Endothelial cell of umbilical vein (primary cell): Measurements from ENCODE around the gene RCAN1. TPM values are rescaled to one million over a fixed set of nuclear protein-coding genes. Genes with fewer than 3 reads are reported as not detected.
"Not testable (repeated sequence)": the region's sequence is repeated elsewhere in the genome, so short reads cannot be mapped to it uniquely, and the experiment has no call there.

ENCODE experiments used
- BruUV-seq: library from RNA; stranded (reverse); fragments of 400-500 nt; replicated peaks from 2 replicates; lab custom pipeline; 2021; lab: Mats Ljungman, UMichigan
- CTCF ChIA-PET: fragments of 300-600, 350-600 bp; sonication (Branson Sonifier 250); formaldehyde crosslinking; loops from one replicate; lab custom pipeline; 2021; ENCODE audit warnings: antibody characterized with exemption, inconsistent platforms; lab: Charles Lee
- POLR2A ChIA-PET: fragments of 300-600, 350-600 bp; sonication (Branson Sonifier 250); formaldehyde crosslinking; loops from one replicate; lab custom pipeline; 2021; ENCODE audit warnings: antibody characterized with exemption, inconsistent platforms; lab: Charles Lee
- DNase-seq: peaks from one replicate; pipeline ENCODE4 v3.0.0-alpha.2; 2011; ENCODE audit warnings: low read depth, low spot score
- FAIRE-seq: peaks from 2 replicates; lab custom pipeline; 2011; peaks lifted over from hg19 to GRCh38; lab: Jason Lieb, UNC
- H2AFZ ChIP-seq: 2 replicates; pipeline ENCODE4 v1.6.0; 2012; ENCODE audit warnings: low read depth, low read length, control low read depth, inconsistent platforms
- H3K27ac ChIP-seq: 2 replicates; pipeline ENCODE4 v1.5.1; 2011; ENCODE audit warnings: low read depth, mild to moderate bottlenecking, control low read depth, low read length, moderate library complexity; ENCODE audit not compliant: insufficient read depth
- H3K27me3 ChIP-seq, 2 experiments: 2 replicates each; pipeline versions ENCODE4 v1.6.0 to v1.6.1; 2011; ENCODE audit warnings: low read length in 2 of 2, mixed read lengths in 1 of 2; ENCODE audit not compliant: control insufficient read depth in 2 of 2, insufficient read depth in 2 of 2
- H3K36me3 ChIP-seq, 2 experiments: 2 replicates in 1 of 2; 3 replicates in 1 of 2; pipeline ENCODE4 v1.5.1; 2011; ENCODE audit warnings: low read length in 2 of 2, mild to moderate bottlenecking in 1 of 2, moderate library complexity in 1 of 2; ENCODE audit not compliant: control insufficient read depth in 2 of 2, insufficient read depth in 2 of 2; ENCODE audit errors: extremely low read depth in 1 of 2
- H3K4me1 ChIP-seq: 3 replicates; pipeline ENCODE4 v1.5.1; 2011; ENCODE audit warnings: mild to moderate bottlenecking, low read length; ENCODE audit not compliant: control insufficient read depth, insufficient read depth; ENCODE audit errors: extremely low read depth
- H3K4me2 ChIP-seq: 2 replicates; pipeline ENCODE4 v1.6.1; 2011; ENCODE audit warnings: low read length, control low read depth, mixed read lengths; ENCODE audit not compliant: insufficient read depth
- H3K4me3 ChIP-seq, 3 experiments: fragments of 200-600 bp in 1 of 3; sonication (generic), shearing (Covaris generic) in 1 of 3; replicated peaks in 1 of 3; 2 replicates each; pipeline ENCODE4 v1.5.1; 2011 to 2016; ENCODE audit warnings: control low read depth in 3 of 3, low read length in 3 of 3, mild to moderate bottlenecking in 2 of 3, inconsistent platforms in 1 of 3, low read depth in 1 of 3, moderate library complexity in 1 of 3; ENCODE audit not compliant: insufficient read depth in 1 of 3
- H3K79me2 ChIP-seq: 2 replicates; pipeline ENCODE4 v1.6.0; 2012; ENCODE audit warnings: low read length, inconsistent platforms; ENCODE audit not compliant: control insufficient read depth, insufficient read depth
- H3K9ac ChIP-seq: replicated peaks from 2 replicates; pipeline ENCODE3; 2011; ENCODE audit warnings: low read length, control low read depth; ENCODE audit not compliant: insufficient read depth; ENCODE audit errors: extremely low read depth
- H3K9me1 ChIP-seq: replicated peaks from 3 replicates; pipeline ENCODE4 v1.6.0; 2011; ENCODE audit warnings: mild to moderate bottlenecking, low read length; ENCODE audit not compliant: control insufficient read depth, insufficient read depth; ENCODE audit errors: extremely low read depth
- H3K9me3 ChIP-seq: replicated peaks from 2 replicates; pipeline ENCODE4 v1.5.1; 2012; ENCODE audit warnings: low read length, inconsistent platforms; ENCODE audit not compliant: control insufficient read depth, insufficient read depth
- H4K20me1 ChIP-seq: replicated peaks from 2 replicates; pipeline ENCODE3; 2011; ENCODE audit warnings: mild to moderate bottlenecking, low read length; ENCODE audit not compliant: control insufficient read depth, insufficient read depth; ENCODE audit errors: extremely low read depth
- EZH2 ChIP-seq: IDR thresholded peaks from 2 replicates; pipeline ENCODE4 v1.6.1; 2012; ENCODE audit warnings: borderline replicate concordance, low read depth, mild to moderate bottlenecking, moderate library complexity, low read length, inconsistent platforms; ENCODE audit not compliant: severe bottlenecking
- FOS ChIP-seq: IDR thresholded peaks from 2 replicates; pipeline ENCODE4 v1.6.1; 2011; ENCODE audit warnings: mild to moderate bottlenecking, low read length, moderate library complexity, borderline replicate concordance; ENCODE audit not compliant: insufficient read depth
- GATA2 ChIP-seq: IDR thresholded peaks from 2 replicates; pipeline ENCODE4 v1.7.0; 2011; ENCODE audit warnings: low read depth, mild to moderate bottlenecking, moderate library complexity, mixed read lengths, low read length; ENCODE audit not compliant: insufficient read length, insufficient read depth
- JUN ChIP-seq: IDR thresholded peaks from 2 replicates; pipeline ENCODE4 v1.6.1; 2011; ENCODE audit warnings: borderline replicate concordance, low read depth; ENCODE audit not compliant: insufficient read length, insufficient read depth
- MYC ChIP-seq: IDR thresholded peaks from one replicate; pipeline ENCODE4 v1.6.1; 2011; ENCODE audit warnings: mild to moderate bottlenecking, low read depth, low read length
- POLR2A ChIP-seq: IDR thresholded peaks from 2 replicates; pipeline ENCODE4 v1.6.1; 2012; ENCODE audit warnings: low read depth, mild to moderate bottlenecking, control low read depth, low read length
- POLR2AphosphoS5 ChIP-seq: IDR thresholded peaks from 2 replicates; pipeline ENCODE4 v1.6.1; 2012; ENCODE audit warnings: low read depth, mild to moderate bottlenecking, control low read depth, low read length, moderate library complexity; ENCODE audit not compliant: insufficient read depth
- dilution Hi-C: fragments of 300-500 bp; cut with MboI; formaldehyde crosslinking; loops from one replicate; pipeline ENCODE4 v1.15.0; 2019; ENCODE audit warnings: low sequenced_read_pairs; ENCODE audit not compliant: extremely low pct_ligation_motif_present
- intact Hi-C: fragments of 100-400 bp; cut with micrococcal nuclease; formaldehyde crosslinking; loops from one replicate; pipeline ENCODE4 v1.10.0; 2022
- polyA plus RNA-seq, 4 experiments: library from polyadenylated mRNA; depleted of rRNA in 3 of 4; stranded (reverse) in 3 of 4; unstranded in 1 of 4; fragments of >200 nt; gene quantifications; 2 replicates each; pipeline versions ENCODE4 v1.2.1 to v1.2.3, GENCODE V29; 2011 to 2012; ENCODE audit warnings: missing spikeins in 1 of 4
- total RNA-seq: library from RNA; stranded (reverse); gene quantifications from 2 replicates; pipeline ENCODE4 v1.2.3, GENCODE V29; 2021
- TF ChIP-seq, protein P1 (sequence below), 2 donors: IDR thresholded peaks; 1 replicate in 1 of 2; 2 replicates in 1 of 2; pipeline ENCODE4 v1.5.1; 2011; ENCODE audit warnings: low read length in 2 of 2, mild to moderate bottlenecking in 2 of 2, moderate library complexity in 2 of 2, control low read depth in 1 of 2, inconsistent platforms in 1 of 2, low read depth in 1 of 2; ENCODE audit not compliant: insufficient read depth in 1 of 2; ENCODE audit errors: extremely low read depth in 1 of 2
- TF ChIP-seq, protein P2 (sequence below): IDR thresholded peaks from 2 replicates; pipeline ENCODE4 v1.6.1; 2011; ENCODE audit not compliant: insufficient read depth, insufficient read length

Gene RCAN1
- total and polyA plus RNA-seq, 2 donors (not counting 3 experiments of a cell fraction or from before 2014, with no cell fraction given): 9.7 to 16.5 TPM

DNA sequence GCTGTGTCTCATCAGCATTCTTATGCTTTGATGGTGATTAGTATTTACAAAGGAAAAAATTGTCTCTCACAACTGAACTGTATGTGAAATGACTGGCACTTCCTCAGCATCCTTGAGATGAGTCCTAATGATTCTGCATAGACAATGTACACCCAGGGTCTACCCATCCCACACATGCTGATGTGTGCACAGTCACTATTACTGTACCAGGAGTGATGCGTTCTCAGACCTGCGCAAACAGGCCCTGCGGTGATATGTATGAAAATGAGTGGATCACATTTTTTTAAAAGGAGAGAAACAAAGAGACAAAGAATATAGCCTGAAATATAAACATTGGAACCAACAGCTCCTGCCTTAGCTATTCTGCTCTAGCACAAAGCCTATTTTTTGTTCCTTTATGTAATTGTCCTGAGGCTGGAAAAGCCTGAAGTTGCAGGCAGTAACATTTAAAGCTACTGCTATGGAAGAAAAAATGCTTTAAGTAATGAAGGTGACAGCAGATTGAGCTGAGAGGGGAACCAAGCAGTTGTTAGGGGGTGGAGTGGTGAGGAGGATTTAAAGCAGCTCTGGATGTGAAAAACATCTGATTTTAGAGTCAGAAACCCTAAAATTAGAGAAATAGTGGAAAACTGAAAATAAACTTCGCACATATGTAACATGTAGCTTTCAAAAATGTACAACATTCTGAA is 5.5 kb downstream of the RCAN1 start:
- no peaks in the 10 kb centered on the region for H3K79me2 ChIP-seq
- H2AFZ ChIP-seq: no peak overlapping the region
- no peak overlapping the region for H3K9ac ChIP-seq
- intact Hi-C loops (no loop called here), dilution Hi-C loops (no loop called here)
- H3K9me1 ChIP-seq: no peaks in the 10 kb centered on the region
- FAIRE-seq (no peak), DNase-seq (no peak)
- no TSS peak for BruUV-seq
- TF ChIP-seq, protein P1, sequence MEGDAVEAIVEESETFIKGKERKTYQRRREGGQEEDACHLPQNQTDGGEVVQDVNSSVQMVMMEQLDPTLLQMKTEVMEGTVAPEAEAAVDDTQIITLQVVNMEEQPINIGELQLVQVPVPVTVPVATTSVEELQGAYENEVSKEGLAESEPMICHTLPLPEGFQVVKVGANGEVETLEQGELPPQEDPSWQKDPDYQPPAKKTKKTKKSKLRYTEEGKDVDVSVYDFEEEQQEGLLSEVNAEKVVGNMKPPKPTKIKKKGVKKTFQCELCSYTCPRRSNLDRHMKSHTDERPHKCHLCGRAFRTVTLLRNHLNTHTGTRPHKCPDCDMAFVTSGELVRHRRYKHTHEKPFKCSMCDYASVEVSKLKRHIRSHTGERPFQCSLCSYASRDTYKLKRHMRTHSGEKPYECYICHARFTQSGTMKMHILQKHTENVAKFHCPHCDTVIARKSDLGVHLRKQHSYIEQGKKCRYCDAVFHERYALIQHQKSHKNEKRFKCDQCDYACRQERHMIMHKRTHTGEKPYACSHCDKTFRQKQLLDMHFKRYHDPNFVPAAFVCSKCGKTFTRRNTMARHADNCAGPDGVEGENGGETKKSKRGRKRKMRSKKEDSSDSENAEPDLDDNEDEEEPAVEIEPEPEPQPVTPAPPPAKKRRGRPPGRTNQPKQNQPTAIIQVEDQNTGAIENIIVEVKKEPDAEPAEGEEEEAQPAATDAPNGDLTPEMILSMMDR (IDR thresholded peaks at IDR 0.05; ENCODE audit: extremely low read depth in 1 of 2, insufficient read depth in 1 of 2, low read depth in 1 of 2, low read length in 2 of 2): no peak
- TF ChIP-seq EZH2: no peak
- TF ChIP-seq GATA2: no peak
- TF ChIP-seq JUN: no peak
- TF ChIP-seq POLR2AphosphoS5: no peak
- TF ChIP-seq FOS: no peak
- no peak for TF ChIP-seq MYC
- no peak for TF ChIP-seq POLR2A
- TF ChIP-seq, protein P2, sequence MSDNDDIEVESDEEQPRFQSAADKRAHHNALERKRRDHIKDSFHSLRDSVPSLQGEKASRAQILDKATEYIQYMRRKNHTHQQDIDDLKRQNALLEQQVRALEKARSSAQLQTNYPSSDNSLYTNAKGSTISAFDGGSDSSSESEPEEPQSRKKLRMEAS: no peak
- no peaks in the 10 kb centered on the region for H4K20me1 ChIP-seq
- no peak overlapping the region for H3K27ac ChIP-seq
- H3K27me3 ChIP-seq: no peaks in the 10 kb centered on the region
- ChIA-PET POLR2A (no interaction called here), CTCF (interaction anchor here (1.0 to 13.7 kb wide), 3 partner anchors 26 to 242 kb away, joined by 3 to 394 read pairs (median 3); partner anchors contain the start of gene KCNE1)
- no peaks in the 10 kb centered on the region for H3K4me1 ChIP-seq
- no peak overlapping the region for H3K4me2 ChIP-seq
- H3K9me3 ChIP-seq: no peaks in the 10 kb centered on the region
- H3K4me3 ChIP-seq: no peak overlapping the region
- H3K36me3 ChIP-seq: no peaks in the 10 kb centered on the region

GRCh38 chr21:34607376-34607775 is 7.5 kb downstream of the RCAN1 start:
- H3K9me3 ChIP-seq, H3K36me3 ChIP-seq, FAIRE-seq, H3K27me3 ChIP-seq, H2AFZ ChIP-seq, H3K79me2 ChIP-seq, H3K27ac ChIP-seq, intact Hi-C loops, H3K4me2 ChIP-seq, H4K20me1 ChIP-seq, H3K4me1 ChIP-seq, BruUV-seq, dilution Hi-C loops, H3K4me3 ChIP-seq, DNase-seq, H3K9ac ChIP-seq, H3K9me1 ChIP-seq: not testable (repeated sequence)
- ChIA-PET CTCF (interaction anchor here (1.0 to 13.7 kb wide), 2 partner anchors 25 to 100 kb away, joined by 4 to 394 read pairs; partner anchors contain the start of gene KCNE1), POLR2A (interaction anchor here (0.7 kb wide), 1 partner anchor 14 kb away, joined by 3 read pairs; no protein-coding TSS in a partner anchor)
